PC-9 (cell line): ENCODE measurements around the gene ALDOC.

Experiments used
- CTCF ChIP-seq: fragments of 200-600 bp; sonication (generic); conservative IDR thresholded peaks from 2 replicates; pipeline ENCODE4 v1.6.1; 2017; ENCODE audit warnings: mixed run types, antibody characterized with exemption, mild to moderate bottlenecking, moderate library complexity
- EZH2 ChIP-seq: fragments of 200-600 bp; sonication (generic); IDR thresholded peaks from 2 replicates; pipeline ENCODE4 v1.8.0; 2017; ENCODE audit warnings: antibody characterized with exemption, low read depth

DNA sequence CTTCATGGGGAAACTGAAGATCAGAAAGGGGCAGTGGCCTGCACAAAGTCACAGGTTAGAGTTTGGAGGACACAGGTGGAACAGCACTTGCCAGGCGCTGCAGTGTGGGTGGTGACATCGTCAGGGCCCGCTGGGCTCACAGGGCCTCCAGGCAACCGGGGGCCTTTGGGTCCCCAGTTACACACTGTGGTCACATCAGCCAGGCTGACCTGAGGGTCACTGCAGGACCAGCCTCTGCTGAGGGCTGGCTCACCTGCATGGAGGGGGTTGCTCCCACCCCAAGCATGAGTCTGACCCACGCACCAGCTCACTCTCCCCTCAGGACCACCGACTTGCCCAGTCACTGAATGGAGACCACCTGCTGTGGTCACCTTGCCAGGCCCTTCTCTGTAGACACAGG is 53.5 kb downstream of the ALDOC start:
- TF ChIP-seq CTCF, result no peak
- TF ChIP-seq EZH2, result no peak
